NK-92 (cell line): ENCODE data around the gene BABAM1.

Experiments used
- DNase-seq: peaks from one replicate; lab custom pipeline; 2025; ENCODE audit not compliant: unreplicated experiment; lab: John Stamatoyannopoulos, UW

Gene BABAM1

GRCh38 chr19:17243211-17243829, 23.9 kb upstream of the BABAM1 start:
- no peak for DNase-seq

- DNase-seq: no peak
Measured at GRCh38 chr19:17243830-17244617, 23.2 kb upstream of the BABAM1 start.

DNA sequence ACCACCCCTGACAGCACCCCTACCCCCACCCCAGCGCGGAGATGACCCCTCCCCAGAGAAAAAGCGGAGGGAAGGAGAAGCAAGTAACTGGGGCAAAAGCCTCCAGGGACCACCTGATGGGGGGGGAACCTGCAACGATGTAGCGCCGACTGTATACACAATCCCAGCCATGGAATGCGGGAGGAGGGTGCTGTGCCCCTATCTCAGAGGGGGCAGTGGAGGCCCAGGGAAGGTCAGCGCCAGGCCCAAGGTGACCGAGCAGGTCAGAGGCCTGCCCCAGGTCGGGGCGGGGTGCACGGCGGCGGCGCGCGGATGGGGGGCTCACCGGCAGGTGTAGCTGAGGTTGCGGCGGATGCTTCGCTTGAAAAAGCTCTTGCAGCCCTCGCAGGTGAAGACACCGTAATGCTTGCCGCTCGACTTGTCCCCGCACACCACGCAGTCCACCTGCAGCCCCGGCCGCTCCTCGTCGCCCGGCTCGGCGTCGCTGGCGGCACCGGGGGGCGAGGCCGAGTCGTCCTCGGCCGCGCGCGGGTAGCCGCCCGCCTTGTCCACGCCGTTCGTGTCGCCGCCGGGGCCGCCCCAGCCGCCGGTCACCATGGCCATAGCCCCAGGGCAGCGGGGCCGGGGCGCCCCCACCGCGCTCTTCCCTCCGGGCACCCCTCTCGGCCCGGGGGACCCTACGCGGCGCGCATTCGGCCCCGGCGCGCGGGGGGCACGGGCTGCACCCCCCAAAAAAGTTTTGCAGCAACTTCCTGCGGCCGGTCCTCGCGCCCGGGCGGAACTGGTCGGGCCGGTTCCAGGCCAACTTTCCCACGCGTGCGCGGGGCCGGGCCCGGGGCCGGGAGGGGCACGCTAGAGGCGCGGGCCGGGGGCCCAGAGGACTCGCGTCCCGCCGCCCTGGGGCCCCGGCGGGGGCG, 22.4 kb upstream of the BABAM1 start:
- no peak for DNase-seq

- no peak for DNase-seq
Measured at GRCh38 chr19:17245535-17245984, 21.7 kb upstream of the BABAM1 start, which contains the start of gene NR2F6. Gene NR2F6, minus strand, starts transcription at chr19:17245919. Its CDS starts 699 bp downstream, at chr19:17245220.

DNA sequence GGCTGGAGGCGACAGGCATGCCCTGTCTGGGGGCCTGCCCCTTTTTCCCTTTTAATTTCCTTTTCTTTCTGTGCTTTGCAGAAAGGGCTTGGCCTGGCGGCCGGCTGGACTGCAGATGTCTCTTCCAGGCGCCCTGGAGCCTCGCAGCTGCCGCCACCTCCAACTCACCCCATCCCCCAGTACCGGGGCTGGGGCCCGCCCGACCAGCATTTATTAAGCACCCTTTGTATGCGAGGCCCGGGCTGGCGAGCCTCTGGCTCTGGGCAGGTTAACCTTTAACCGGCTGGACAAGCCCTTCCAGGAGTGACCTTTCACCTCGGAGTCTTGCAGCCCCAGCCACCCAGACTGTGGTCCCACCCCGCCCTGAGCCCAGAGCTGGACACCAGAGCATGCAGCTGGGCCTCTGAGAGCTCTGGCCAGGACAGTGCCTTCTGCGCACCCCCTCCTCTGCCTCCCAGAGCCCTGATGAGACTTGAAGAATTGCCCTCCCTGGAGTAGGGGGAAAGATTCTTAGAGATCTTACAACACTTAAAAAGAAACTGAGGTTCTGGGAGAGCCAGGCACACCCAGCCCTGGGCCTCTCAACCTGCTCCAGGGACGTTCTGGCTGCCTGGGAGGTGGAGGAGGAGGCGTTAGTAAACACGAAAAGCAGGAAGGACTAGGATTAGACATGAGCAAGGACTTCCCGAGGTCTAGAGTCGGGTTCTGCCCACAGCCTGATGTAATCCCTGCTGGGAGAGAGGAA, 20.4 kb upstream of the BABAM1 start:
- no peak for DNase-seq

DNA sequence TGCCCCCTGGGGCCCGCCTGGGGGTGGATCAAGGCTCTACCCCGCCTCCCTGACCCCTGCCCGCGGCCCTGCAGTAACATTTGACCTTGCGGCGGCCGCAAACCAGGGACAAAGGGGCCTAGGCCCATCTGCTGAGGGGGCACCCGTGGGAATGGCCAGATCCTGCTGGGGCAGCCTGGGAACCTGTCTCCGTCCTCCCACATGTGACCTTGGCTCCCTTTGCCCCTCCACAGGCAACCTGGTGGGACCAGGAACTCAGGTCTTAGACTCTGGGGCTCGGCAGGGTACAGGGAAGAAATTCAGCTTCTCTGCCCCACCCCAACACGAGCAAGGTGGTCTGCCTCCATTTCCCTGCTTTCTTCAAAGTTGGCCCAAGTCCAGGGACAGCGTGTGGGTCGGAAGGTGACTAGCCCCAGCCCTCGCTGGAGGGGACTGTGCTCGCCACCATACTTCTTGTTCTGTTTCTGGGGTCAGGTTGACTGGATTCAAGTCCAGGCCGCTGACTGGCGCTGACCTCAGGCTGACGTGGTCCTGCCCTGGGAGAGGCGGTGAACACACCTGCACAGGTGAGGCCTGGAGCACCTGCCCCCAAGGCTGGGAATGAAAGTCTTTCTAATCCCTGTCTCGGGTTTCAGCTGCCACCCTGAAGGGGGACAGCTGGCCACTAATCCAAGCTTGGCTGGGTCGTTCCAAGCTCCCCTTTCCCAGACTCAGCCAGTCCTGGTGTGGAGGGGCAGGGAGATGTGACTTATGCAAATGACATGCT, 19.0 kb upstream of the BABAM1 start:
- DNase-seq: no peak

DNA sequence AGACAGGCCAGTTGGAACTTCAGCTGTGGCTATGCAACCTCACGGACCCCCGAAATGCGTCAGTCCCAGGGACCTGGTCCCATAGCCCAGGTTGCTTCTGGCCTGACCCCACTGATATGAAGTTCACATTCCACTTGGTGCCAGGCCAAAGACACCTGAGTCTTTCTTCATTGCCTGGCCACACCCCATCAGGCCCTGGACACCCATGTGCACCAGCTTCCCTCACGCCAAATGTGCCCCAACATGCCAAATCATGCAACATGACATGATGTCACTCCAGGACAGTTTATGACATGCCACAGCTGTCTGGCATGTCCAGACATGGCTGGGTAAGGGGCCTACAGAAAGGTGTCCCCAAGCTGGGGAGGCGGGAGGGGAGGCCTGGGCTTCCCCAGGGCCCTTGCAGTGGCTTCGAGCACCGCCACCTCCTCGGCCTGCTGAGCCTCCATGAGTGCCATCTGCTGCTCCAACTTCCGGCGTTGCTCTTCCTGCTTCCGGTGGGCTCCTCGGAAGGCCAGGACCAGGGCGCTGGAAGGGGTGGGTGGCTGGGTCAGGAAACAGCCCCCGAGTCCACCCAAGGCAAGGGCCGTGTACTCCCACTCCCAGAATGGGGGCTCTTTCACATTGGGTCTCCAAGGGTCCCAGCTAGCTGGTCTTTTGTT, 17.2 kb upstream of the BABAM1 start:
- DNase-seq: no peak

GRCh38 chr19:17254636-17255035, 12.6 kb upstream of the BABAM1 start:
- DNase-seq: no peak

DNA sequence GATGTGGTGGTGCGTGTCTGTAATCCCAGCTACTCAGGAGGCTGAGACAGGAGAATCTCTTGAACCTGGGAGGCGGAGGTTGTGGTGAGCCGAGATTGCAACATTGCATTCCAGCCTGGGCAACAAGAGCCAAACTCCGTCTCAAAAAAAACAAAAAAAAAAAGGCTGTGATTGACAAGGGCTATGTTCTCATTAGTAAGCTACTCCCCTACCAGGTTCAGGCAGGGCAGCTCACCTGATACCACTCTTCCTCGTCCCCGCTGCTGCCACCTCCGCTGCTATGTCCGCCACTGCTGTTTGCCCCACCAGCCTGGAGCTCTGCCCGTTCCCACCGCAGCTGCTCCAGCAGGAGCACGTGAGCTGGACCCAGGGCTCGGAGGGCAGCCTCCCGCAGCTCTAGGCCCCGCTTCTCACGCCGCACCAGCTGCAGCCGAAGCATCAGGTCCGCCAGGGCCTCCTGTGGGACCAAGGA, 12.1 kb upstream of the BABAM1 start:
- DNase-seq: no peak

- DNase-seq: no peak
Measured at GRCh38 chr19:17256130-17256529, 11.1 kb upstream of the BABAM1 start.

DNA sequence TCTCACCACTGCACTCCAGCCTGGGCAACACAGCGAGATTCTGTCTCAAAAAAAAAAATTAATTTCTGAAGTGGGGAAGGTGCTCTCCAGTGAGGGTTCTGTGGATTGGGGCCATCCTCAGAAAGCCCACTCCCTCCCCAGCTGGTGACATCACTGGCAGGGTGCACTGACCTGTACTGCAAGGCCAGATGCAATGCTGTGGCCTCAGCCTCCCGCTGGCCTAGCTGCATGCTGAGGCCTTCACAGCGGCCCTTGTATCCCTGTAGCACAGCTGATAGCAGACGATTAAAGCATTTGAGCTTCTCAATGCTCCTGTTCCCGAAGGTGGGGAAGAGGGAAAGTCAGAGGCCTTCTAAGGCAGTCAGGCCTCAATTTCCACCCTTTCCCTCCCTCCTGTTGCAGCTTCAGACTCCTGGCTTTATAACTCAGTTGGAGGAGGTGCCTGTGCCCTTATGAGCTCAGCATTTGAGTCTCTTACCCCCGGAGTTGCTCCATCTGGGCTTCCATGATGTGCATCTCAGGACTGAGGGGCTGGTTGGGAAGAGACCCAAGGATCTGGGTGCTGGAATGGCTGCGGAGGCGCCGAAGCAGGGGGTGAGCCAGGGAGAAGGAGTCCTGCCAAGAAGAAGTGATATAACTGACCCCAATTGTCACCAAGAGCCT, 8.0 kb upstream of the BABAM1 start:
- no peak for DNase-seq

DNA sequence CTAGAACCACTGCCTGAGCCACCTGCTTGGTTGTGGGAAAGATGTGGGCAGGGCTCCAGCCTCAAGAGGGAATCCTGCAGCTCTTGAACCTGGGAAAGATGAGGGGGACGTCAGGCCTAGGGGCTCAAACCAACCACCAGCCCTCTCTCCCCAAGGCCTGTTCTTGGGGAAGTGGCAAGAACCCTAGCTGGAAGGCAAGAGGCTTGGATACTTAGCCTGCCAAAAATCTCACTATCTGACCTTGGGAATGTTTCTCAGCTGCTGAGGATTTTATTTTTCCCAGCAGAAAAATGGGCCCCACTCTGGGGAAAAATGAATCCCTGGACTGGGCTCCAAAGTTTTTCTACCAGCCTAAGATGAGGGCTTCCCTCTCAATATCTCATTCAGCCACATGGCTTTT, 7.3 kb upstream of the BABAM1 start:
- DNase-seq: no peak

DNA sequence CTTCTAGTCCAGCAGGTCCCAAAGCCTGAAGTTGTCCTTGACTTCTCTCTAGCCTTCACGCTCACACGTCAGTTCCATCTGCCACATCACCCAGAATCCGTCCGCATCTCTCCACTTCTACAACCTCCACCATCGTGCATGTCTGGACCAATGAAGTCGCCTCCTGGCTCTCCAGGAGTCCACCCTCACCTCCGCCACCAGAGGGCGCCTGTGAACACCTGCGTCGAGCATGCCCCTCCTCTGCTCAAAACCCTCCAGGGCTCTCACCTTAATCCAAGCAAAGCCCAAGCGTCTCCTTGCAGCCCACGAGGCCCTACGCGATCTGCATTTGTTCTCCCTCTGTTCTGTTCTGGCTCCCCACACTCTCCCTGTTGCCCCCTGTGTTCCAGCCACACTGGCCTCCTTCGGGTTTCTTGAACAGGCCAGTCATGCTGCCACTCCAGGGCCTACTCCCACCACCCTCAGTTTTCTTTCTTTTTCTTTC, 6.4 kb upstream of the BABAM1 start:
- DNase-seq: peak; percentile 68

DNA sequence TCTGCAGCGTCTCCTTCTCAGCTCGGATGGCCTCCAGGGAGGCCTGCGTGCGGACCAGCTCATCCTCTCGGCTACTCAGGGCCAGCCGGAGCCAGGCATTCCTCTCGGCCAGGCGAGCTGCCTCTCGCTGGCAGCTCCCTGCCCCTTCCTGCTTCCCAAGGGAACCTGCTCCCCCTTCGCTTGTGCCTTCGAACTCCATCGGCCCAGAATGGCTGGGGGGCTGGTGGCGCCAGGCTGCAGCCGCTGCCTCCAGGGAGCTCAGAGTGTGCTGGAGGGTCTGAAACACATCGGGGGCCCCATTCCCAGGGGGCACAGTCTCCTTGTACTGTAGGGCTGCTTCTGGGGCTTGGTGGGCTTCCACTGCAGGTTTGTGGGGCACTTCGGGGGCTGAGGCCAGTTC, 4.7 kb upstream of the BABAM1 start:
- no peak for DNase-seq

GRCh38 chr19:17263712-17264640, 3.3 kb upstream of the BABAM1 start:
- DNase-seq: no peak

DNA sequence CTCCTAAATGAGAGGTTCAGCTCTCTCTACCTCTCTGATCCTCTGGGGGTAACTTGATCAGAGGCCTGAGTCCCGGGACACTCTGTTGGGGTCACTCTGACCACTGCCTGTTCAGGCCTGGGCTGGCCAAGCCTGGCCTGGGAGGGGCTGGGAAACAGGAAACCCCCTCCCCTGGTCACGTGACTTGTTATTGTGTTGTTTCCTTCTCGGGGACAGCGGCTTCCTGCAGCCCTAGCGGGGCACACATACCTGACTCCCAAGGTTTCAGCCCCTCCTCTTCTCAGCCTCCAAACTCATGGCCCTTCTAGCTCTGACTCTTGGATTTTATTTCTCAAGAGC, 2.6 kb upstream of the BABAM1 start, which contains the start of gene USHBP1:
Gene USHBP1 (minus strand): TSS at position 105 of the 339 bp plus-strand sequence. CDS start 446 bp downstream, outside the sequence.
- no peak for DNase-seq

DNA sequence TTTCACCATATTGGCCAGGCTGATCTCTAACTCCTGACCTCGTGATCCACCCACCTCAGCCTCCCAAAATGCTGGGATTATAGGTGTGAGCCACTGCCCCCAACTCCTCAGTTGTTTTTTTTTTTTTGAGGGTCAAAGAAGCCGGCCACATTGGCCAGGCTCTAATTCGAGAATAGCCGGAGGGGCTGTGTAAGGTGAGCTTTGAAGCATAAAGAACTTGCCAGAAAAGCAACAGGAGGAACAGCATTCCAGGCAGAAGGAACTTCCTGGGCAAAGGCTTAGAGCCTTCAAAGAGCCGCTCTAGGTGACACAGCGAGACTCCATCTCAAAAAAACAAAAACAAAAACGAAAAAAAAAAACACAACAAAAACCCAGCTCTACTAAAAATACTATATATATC, 1.2 kb upstream of the BABAM1 start:
- no peak for DNase-seq

- no peak for DNase-seq
Measured at GRCh38 chr19:17266589-17266974, 661 bp upstream of the BABAM1 start.
